ENCODE measurements around the gene COL11A2.

COL11A2 gene

GRCh38 chr6:33173535-33174180 lies 18.6 kb downstream of the COL11A2 start:
- Mint-ChIP-seq H3K4me1 (ENCODE audit: low read depth) (no peaks in the 10 kb centered on the region), H3K27ac (no peak overlapping the region), H3K36me3 (ENCODE audit: low read depth) (no peaks in the 10 kb centered on the region), H3K4me3 (no peak overlapping the region), H3K27me3 (peaks cover 8% of the 10 kb centered on the region), H3K9me3 (no peaks in the 10 kb centered on the region)
- DNase-seq = no peak

DNA sequence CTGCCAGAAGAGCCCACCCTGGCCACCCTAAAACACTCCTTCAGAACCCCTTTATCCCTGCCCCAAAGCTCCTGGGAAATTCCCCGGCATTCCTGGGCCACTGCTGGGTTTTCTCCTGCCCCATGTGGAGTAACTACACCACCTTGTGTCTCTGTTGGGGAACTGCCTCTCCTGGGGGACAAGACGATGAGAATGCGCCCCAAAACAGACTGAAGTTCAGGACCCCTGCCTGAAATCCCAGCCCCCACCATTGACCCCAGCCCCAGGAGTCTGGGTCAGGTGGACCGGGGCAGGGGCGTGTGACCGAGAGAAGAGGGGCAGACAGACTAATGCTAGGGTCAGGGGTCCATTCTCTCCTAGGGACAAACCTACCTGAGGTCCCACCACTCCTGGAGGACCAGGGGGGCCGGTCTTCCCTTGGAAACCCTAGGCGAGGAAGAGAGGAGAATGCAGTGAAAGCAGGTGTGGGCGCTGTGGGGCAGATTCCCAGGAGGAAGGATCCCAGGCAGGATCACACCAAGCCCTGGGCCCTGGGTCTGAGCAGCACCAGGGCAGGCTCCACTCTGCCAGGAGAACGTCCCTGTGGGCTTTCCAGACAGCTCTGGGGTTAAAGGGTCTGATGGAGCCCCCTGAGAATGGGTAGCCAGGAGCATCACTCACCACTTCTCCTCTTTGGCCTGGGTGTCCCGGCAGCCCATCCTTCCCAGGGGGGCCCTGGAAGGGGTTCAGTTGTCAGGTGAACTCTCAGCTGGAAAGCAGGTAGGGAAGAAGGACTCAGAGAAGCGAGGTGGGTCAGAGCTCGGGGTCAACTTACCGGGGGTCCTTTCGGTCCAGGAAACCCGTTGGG lies 19.4 kb downstream of the COL11A2 start:
- H3K36me3 Mint-ChIP-seq (ENCODE audit: low read depth) = no peaks in the 10 kb centered on the region
- DNase-seq = no peak

DNA sequence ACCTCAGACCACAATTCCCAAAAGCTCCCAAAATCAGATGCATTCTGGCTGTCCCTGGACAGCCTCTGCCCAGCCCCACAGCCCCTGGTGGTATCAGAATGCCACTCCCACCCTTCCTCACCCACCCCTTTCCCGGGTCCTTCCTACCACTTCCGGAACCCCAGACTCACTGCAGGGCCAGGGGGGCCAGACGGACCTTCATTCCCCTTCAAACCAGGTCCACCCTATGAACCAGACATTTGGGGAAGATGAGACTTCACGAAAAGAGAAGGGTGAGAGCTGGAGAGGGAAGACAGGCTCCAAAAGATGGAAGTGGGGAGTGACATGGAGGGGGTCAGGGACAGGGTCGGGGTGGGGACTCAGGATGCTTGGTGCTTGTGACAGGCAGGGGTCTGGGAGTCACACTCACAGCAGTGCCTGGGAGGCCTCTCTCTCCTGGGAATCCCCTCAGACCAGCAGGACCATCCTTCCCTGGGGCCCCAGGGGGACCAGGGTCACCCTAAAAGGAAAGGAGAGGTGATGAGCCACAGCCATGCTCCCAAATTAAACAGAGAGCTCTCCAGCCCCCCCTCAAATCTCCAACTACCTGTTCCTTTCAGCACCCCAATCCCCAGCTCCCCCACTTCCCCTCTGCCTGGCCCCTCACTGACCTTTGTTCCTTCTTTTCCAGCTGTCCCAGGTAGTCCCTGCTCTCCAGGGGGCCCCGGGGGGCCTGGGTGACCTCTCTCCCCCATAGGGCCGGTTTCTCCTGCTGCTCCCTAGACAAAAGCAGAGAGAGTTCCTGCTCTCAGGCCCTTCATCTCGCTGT lies 20.2 kb downstream of the COL11A2 start:
- Mint-ChIP-seq H3K27me3 (peaks cover 8% of the 10 kb centered on the region), H3K4me3 (no peak overlapping the region), H3K9me3 (no peaks in the 10 kb centered on the region), H3K4me1 (ENCODE audit: low read depth) (no peaks in the 10 kb centered on the region), H3K36me3 (ENCODE audit: low read depth) (no peaks in the 10 kb centered on the region), H3K27ac (no peak overlapping the region)
- DNase-seq = no peak

More for the DNA sequence above, 19.4 kb downstream of the COL11A2 start:
- Mint-ChIP-seq H3K27me3 (peaks cover 8% of the 10 kb centered on the region), H3K4me1 (ENCODE audit: low read depth) (no peaks in the 10 kb centered on the region), H3K4me3 (no peak overlapping the region), H3K27ac (no peak overlapping the region), H3K9me3 (no peaks in the 10 kb centered on the region)

GRCh38 chr6:33171016-33171879 lies 21.0 kb downstream of the COL11A2 start:
- Mint-ChIP-seq H3K4me1 (ENCODE audit: low read depth) (no peaks in the 10 kb centered on the region), H3K36me3 (ENCODE audit: low read depth) (no peaks in the 10 kb centered on the region), H3K4me3 (no peak overlapping the region), H3K9me3 (no peaks in the 10 kb centered on the region), H3K27ac (no peak overlapping the region), H3K27me3 (peaks cover 8% of the 10 kb centered on the region)
- no peak for DNase-seq

GRCh38 chr6:33170176-33171015 lies 21.9 kb downstream of the COL11A2 start:
- DNase-seq = no peak
- no peak overlapping the region for H3K27ac Mint-ChIP-seq

DNA sequence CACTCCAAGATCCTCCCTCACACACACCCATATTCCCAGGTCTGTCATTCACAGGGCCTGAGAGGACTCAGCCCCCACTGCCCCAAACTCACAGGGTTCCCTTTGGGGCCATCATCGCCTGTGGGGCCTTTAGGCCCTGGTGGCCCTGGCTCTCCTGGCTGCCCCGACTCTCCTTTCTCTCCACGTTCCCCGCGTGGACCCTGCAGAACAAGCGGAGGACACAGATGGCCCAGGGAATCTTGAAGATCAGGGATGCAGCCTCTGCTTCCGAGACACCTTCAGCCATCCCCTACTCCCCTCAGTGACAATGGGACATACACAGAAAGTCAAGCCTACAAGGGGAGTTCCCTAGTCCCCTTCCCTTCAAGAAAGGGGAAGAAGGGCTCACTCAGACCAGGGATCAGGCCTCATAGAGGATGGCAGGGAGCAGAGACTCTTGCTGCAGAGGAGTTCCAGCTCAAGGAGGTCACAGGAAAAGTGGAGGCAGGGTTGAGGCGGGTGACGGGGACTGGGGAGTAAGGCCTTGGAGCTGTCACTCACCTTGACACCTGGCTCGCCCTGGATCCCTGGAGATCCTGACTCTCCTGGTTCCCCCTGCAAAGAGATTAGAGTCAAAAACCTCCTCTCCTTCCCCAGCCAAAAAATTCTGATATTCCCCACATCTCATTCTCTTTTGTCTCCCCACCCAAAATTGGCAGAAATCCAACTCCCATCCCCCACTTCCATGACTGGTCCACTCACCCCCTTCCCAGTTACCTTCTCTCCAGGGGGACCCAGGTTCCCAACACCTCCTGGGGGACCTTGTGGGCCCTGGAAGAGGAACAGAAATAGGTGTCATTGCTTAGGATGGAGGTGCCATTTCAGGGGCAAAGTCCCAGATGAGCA lies 22.7 kb downstream of the COL11A2 start:
- Mint-ChIP-seq H3K9me3 (no peaks in the 10 kb centered on the region), H3K4me1 (ENCODE audit: low read depth) (no peaks in the 10 kb centered on the region), H3K36me3 (ENCODE audit: low read depth) (no peaks in the 10 kb centered on the region), H3K4me3 (no peak overlapping the region), H3K27me3 (peaks cover 8% of the 10 kb centered on the region), H3K27ac (no peak overlapping the region)
- DNase-seq = no peak

More at GRCh38 chr6:33170176-33171015, 21.9 kb downstream of the COL11A2 start:
- H3K9me3 Mint-ChIP-seq = no peaks in the 10 kb centered on the region
- H3K4me3 Mint-ChIP-seq = no peak overlapping the region
- no peaks in the 10 kb centered on the region for H3K36me3 Mint-ChIP-seq (ENCODE audit: low read depth)
- no peaks in the 10 kb centered on the region for H3K4me1 Mint-ChIP-seq (ENCODE audit: low read depth)
- H3K27me3 Mint-ChIP-seq = peaks cover 8% of the 10 kb centered on the region

- H3K27ac Mint-ChIP-seq = no peak overlapping the region
- DNase-seq = no peak
- no peaks in the 10 kb centered on the region for H3K36me3 Mint-ChIP-seq (ENCODE audit: low read depth)
- H3K27me3 Mint-ChIP-seq = peaks cover 8% of the 10 kb centered on the region
- H3K4me1 Mint-ChIP-seq (ENCODE audit: low read depth) = no peaks in the 10 kb centered on the region
- H3K9me3 Mint-ChIP-seq = no peaks in the 10 kb centered on the region
- no peak overlapping the region for H3K4me3 Mint-ChIP-seq
These were observed 23.6 kb downstream of the COL11A2 start for GRCh38 chr6:33168639-33169038.

DNA sequence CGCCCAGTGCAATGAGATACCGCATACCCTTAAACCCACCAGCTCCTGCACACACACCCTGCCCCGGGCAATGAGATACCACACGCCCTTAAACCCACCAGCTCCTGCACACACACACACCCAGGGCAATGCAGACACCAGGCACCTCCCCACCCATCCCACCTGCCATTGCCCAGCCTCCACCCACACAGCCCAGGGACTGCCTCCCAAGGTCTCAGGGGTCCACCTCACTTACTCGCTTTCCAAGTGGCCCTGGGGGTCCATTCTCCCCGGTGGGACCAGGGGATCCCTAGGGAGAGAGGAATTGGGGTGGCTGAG lies 24.0 kb downstream of the COL11A2 start:
- Mint-ChIP-seq H3K4me3 (no peak overlapping the region), H3K27ac (no peak overlapping the region), H3K27me3 (peaks cover 6% of the 10 kb centered on the region), H3K4me1 (ENCODE audit: low read depth) (no peaks in the 10 kb centered on the region), H3K9me3 (no peaks in the 10 kb centered on the region), H3K36me3 (ENCODE audit: low read depth) (no peaks in the 10 kb centered on the region)
- DNase-seq = no peak

- no peaks in the 10 kb centered on the region for H3K36me3 Mint-ChIP-seq (ENCODE audit: low read depth)
- no peak overlapping the region for H3K27ac Mint-ChIP-seq
- no peak for DNase-seq
These were observed 24.6 kb downstream of the COL11A2 start for GRCh38 chr6:33167374-33168283.

DNA sequence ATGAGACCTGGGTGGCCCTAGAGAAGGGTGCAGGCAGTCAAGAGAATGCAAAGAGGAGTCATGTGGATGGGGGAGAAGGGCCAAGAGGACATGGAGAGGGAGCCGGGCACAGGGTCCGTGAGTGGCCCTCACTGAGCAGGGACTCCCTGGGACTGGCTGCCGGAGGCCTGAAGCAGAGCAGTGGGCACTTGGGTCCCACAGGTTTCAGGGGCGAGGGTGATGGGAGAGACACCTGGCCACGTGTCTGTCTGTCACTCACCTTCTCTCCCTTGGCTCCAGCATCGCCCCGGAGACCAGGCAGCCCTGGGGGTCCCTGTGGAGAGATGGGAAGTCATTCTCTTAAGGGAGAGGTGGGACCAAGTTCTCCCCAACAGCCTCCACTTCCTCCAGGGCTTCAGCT lies 25.5 kb downstream of the COL11A2 start:
- no peaks in the 10 kb centered on the region for H3K36me3 Mint-ChIP-seq (ENCODE audit: low read depth)
- H3K4me3 Mint-ChIP-seq = no peak overlapping the region
- no peak overlapping the region for H3K27ac Mint-ChIP-seq
- H3K27me3 Mint-ChIP-seq = no peaks in the 10 kb centered on the region
- DNase-seq = no peak
- no peaks in the 10 kb centered on the region for H3K9me3 Mint-ChIP-seq
- peaks cover 3% of the 10 kb centered on the region for H3K4me1 Mint-ChIP-seq (ENCODE audit: low read depth)

More at GRCh38 chr6:33167374-33168283, 24.6 kb downstream of the COL11A2 start:
- H3K4me1 Mint-ChIP-seq (ENCODE audit: low read depth) = no peaks in the 10 kb centered on the region
- peaks cover 1% of the 10 kb centered on the region for H3K27me3 Mint-ChIP-seq
- no peak overlapping the region for H3K4me3 Mint-ChIP-seq
- H3K9me3 Mint-ChIP-seq = no peaks in the 10 kb centered on the region

DNA sequence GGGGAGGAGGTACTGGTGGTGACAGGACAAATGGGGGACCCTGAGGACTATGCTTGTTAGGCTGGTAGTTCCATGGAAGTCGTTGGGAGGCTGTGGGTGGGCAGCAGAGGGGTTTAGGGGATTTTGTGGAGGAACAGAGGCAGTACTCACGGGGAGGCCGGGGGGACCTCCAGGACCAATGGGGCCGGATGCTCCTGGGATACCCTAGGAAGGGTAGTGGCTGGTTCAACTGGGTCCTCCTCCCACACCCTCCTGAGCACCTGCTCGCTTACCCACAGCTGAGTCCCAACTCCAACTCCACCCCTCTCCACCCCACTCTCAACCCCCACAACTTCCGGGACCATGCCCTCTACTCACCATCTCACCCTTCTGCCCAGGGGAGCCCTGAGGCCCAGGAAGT lies 25.9 kb downstream of the COL11A2 start:
- peaks cover 8% of the 10 kb centered on the region for H3K4me1 Mint-ChIP-seq (ENCODE audit: low read depth)
- H3K27ac Mint-ChIP-seq = no peak overlapping the region
- no peaks in the 10 kb centered on the region for H3K27me3 Mint-ChIP-seq
- DNase-seq = no peak
- H3K36me3 Mint-ChIP-seq (ENCODE audit: low read depth) = no peaks in the 10 kb centered on the region
- no peak overlapping the region for H3K4me3 Mint-ChIP-seq
- no peaks in the 10 kb centered on the region for H3K9me3 Mint-ChIP-seq
